Measurements from ENCODE around the gene PLXDC2.

The PLXDC2 gene

DNA sequence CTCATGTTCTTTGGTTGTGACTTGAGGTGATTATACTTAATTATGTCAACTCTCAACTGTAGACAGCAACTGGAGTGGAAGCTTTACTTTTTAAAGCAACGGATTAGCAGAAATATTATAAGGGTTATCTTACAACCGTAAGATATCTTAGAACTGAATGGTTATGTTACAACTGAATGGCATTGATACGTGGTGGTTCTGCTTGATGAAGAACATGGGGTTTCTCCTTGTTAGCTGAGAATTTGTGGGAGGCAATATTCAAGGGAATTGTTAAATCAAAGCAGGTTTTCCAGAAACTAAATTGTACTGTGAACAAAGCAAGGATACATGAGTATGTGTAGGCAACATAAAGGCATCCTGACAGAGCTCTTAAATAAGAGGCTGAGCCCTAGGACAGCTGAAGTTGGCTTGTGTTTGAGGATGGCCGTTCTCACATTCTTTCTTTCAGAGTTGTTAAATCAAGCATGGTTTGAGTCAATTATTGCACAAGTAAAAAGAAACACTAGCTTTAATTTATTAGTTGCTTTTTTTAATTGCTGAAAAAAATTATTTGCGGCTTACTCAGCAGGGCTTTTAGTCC, 350.0 kb downstream of the PLXDC2 start:
- H3K27ac ChIP-seq, result no peak overlapping the region
- H3K9me3 ChIP-seq, result no peaks in the 10 kb centered on the region
- no peaks in the 10 kb centered on the region for H3K4me1 ChIP-seq
- H3K4me3 ChIP-seq, result no peak overlapping the region
- intact Hi-C loops (cut with DNase I; ENCODE audit: low total_unique reads), result no loop called here
- no peaks in the 10 kb centered on the region for H3K27me3 ChIP-seq
- TF ChIP-seq, protein P1, sequence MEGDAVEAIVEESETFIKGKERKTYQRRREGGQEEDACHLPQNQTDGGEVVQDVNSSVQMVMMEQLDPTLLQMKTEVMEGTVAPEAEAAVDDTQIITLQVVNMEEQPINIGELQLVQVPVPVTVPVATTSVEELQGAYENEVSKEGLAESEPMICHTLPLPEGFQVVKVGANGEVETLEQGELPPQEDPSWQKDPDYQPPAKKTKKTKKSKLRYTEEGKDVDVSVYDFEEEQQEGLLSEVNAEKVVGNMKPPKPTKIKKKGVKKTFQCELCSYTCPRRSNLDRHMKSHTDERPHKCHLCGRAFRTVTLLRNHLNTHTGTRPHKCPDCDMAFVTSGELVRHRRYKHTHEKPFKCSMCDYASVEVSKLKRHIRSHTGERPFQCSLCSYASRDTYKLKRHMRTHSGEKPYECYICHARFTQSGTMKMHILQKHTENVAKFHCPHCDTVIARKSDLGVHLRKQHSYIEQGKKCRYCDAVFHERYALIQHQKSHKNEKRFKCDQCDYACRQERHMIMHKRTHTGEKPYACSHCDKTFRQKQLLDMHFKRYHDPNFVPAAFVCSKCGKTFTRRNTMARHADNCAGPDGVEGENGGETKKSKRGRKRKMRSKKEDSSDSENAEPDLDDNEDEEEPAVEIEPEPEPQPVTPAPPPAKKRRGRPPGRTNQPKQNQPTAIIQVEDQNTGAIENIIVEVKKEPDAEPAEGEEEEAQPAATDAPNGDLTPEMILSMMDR (IDR thresholded peaks at IDR 0.05), result no peak
- DNase-seq, result no peak
- peaks cover 0 to 6% (median 0%) of the 10 kb centered on the region in 3 donors for H3K36me3 ChIP-seq

- H3K4me1 ChIP-seq, result no peaks in the 10 kb centered on the region
- DNase-seq, result no peak
- no peaks in the 10 kb centered on the region for H3K27me3 ChIP-seq
- H3K9me3 ChIP-seq, result no peaks in the 10 kb centered on the region
- intact Hi-C loops (cut with DNase I; ENCODE audit: low total_unique reads), result no loop called here
- no peak overlapping the region for H3K4me3 ChIP-seq
- TF ChIP-seq, protein P1 (IDR thresholded peaks at IDR 0.05), result no peak
- no peak overlapping the region for H3K27ac ChIP-seq
- H3K36me3 ChIP-seq, result no peaks in the 10 kb centered on the region
Observed at GRCh38 chr10:20170661-20171060, 354.4 kb downstream of the PLXDC2 start.

DNA sequence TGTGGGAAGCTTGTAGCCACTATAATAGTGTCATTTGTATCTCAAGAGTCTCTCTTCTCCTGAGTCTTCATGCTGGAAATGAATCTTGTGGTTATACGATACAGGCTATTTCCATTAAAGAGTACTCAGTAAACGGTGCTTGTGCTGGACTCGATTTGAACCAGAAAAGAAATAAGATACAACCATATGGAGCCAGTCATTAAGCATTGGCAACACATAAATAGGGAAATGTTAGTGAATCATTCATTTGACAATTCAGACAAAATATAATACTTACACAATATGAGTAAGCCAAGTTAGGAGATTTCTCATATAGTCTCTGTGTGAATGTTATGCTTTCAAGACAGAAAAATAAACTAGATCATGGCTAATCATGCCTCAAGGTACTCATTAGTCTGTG, 356.8 kb downstream of the PLXDC2 start:
- H3K27me3 ChIP-seq, result no peaks in the 10 kb centered on the region
- TF ChIP-seq, protein P1 (IDR thresholded peaks at IDR 0.05), result no peak
- peaks cover 10 to 13% (median 12%) of the 10 kb centered on the region in 3 donors for H3K36me3 ChIP-seq
- DNase-seq, result no peak
- H3K27ac ChIP-seq, result no peak overlapping the region
- no peak overlapping the region for H3K4me3 ChIP-seq
- intact Hi-C loops (cut with DNase I; ENCODE audit: low total_unique reads), result no loop called here
- H3K9me3 ChIP-seq, result no peaks in the 10 kb centered on the region
- H3K4me1 ChIP-seq, result no peaks in the 10 kb centered on the region

DNA sequence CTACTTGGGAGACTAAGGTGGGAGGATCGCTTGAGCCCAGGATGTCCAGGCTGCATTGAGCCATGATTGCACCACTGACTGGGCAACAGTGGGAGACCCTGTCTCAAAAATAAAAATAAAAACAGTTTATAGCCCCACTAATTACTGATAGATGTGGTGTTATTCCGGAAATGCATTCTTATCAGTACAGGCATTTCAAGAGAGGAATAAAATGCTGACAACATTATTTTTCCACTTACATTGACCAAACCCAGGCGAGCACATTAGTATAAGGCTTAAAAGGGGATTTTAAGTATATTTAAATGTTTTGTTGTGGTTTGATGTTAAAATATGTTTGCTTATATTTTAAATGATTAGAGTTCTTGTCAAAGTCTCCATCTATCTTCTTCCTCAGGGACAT, 359.5 kb downstream of the PLXDC2 start:
- Histone ChIP-seq H3K27me3 (no peaks in the 10 kb centered on the region), H3K4me3 (no peak overlapping the region), H3K4me1 (no peaks in the 10 kb centered on the region), H3K27ac (no peak overlapping the region), H3K36me3 (peaks cover 13 to 18% (median 16%) of the 10 kb centered on the region in 3 donors), H3K9me3 (no peaks in the 10 kb centered on the region)
- intact Hi-C loops (cut with DNase I; ENCODE audit: low total_unique reads), result no loop called here
- TF ChIP-seq, protein P1 (IDR thresholded peaks at IDR 0.05), result no peak
- DNase-seq, result no peak

DNA sequence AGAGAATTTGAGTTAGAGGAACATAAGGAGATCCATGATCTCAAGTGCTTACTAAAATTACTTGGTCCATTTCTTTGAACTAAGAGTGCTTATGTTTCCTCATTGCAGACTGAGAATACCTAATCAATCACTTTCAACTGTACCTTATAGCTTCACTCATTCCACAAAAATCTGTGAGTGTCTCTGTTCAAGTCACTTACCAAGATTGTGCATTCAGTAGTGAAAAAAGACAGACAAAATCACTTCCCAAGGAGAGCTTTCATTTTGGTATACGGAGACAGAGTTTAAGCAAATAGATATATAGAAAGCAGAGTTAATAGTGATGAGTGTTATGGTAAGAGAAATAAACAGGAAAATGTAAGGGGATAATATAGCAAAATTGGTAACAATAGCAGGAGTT, 364.5 kb downstream of the PLXDC2 start:
- intact Hi-C loops (cut with DNase I; ENCODE audit: low total_unique reads), result no loop called here
- DNase-seq, result no peak

More for the DNA sequence above, 364.5 kb downstream of the PLXDC2 start:
- Histone ChIP-seq H3K27me3 (no peaks in the 10 kb centered on the region), H3K4me1 (no peaks in the 10 kb centered on the region), H3K36me3 (peaks cover 16 to 18% (median 16%) of the 10 kb centered on the region in 3 donors), H3K9me3 (no peaks in the 10 kb centered on the region), H3K27ac (no peak overlapping the region), H3K4me3 (no peak overlapping the region)
- TF ChIP-seq, protein P1 (IDR thresholded peaks at IDR 0.05), result no peak

Measured in tibial artery (tissue), 4 donors.